ENCODE data around the gene MSMB.
"Not testable (repeated sequence)": the region's sequence is repeated elsewhere in the genome, so short reads cannot be mapped to it uniquely, and the experiment has no call there.

Gene MSMB

DNA sequence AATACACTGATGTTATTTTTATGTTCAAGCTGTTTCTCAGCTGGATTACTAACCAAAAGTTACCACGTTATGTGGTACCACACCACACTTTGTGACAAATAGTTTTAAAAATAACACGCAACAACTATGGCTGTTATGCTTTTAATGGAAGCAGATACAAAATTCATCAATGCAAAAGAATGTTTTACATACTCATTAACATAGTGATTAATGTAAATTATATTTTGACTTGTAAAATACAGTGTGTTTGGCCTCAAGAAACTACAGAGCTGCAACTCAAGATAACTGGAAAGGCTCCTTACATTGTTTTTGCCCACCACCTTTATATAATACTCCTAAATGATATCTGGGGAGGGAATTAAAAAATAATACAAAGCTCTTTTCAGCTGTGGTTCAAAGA lies 41.1 kb downstream of the MSMB start:
- DNase-seq, result no peak

DNA sequence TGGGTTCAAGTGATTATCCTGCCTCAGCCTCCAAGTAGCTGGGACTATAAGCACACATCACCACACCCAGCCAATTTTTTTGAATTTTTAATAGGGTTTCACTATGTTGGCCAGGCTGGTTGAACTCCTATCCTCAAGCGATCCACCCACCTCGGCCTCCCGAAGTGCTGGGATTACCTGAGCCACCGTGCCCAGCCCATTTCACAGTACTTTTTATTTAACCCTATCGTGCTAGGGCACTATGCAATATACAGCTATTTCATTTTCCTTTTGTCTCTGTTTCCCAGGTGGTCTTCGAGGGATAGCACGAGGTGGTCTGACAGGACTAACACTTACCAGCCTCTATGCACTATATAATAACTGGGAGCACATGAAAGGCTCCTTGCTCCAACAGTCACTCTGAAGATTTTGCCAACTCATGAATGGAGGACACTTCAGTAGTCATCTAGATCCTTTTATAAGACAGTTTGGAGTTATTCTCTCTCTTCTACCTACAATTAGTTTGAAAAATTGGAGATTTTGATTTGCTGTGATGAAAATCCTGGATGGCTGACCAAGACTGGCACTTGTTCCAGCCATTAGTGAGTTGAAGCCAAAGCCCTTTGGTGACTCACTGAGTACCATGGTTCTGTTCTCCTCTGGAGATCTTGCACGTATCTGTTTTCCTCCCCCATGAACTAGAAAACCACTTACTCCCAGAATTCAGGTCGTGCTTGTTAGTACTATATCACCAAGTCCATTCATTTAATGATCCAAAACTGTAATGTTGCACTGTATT lies 43.0 kb downstream of the MSMB start:
- DNase-seq, result no peak

DNA sequence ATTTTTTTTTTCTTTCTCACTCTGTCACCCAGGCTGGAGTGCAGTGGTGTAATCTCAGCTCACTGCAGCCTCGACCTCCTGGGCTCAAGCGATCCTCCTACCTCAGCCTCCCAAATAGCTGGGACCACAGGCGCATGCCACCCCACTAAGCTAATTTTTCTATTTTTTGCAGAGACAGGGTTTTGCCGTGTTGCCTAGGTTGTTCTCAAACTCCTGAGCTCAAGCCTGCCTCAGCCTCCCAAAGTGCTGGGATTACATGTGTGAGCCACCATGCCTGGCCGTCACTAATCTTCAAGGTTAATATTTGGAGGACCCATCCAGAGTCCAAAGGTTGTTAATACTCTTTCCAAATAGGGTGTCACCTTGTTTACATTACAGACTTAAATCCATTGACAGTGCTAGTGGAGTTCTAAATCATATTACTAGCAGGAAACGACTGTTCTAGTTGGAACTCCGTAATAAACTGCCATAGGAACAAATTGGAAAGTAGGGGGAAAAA lies 43.8 kb downstream of the MSMB start:
- not testable (repeated sequence) for DNase-seq

DNA sequence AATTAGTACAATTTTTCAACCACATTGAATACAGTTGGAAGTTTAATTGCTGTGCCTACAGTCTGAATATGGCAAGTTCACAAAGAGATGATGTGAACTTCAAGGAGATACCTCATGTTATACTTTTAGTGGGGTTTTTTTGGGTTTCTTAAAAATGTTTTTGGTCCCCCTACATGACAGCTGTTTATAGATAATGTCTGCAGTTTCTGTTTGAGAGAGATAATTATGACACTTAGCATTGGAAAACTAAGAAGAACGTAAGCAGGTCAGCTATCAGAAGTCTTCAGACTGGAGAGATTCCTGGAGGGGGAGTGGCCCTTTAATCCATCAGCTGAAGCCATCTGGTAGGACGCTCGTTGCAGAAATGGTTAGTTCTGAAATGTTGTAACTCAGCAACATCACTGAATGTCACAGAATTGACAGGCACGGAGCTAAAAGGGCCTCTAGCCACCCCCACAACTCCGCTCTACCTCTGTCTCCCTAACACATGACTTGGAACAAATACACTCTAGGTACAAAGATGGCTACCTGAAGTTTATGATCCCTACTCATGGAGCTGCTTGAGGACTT lies 44.8 kb downstream of the MSMB start:
- DNase-seq, result no peak

DNA sequence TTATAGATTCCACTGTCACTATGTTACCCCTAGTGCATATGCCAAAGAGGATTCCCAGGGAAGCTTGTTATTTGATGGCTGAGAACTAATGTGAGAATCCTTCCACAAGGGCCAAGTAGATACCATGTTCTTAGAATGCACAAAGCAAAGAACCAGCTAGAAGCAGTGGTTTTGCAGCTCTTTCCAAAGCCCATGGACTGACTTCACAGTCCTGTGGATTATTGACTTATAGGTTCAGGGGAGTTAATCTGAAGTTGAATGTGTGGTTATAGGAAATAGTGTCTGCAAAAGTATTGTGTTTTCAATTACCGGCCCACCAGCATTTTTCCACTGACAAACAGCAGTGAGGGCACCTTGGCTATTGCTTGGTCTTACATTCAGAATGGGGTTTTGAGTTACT lies 45.5 kb downstream of the MSMB start:
- DNase-seq, result no peak

DNA sequence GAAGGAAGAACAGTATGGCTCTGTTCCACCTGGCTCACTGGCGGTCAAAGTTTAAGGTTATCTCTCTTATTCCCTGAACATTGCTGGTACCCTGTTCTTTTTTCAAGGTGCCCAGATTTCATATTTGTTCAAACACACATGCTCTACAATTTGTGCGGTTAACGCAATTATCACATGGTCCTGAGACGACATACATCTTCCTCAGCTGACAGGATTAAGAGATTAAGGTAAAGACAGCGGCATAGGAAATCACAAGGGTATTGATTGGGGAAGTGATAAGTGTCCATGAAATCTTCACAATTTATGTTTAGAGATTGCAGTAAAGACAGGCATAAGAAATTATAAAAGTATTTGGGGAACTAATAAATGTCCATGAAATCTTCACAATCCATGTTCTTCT lies 46.1 kb downstream of the MSMB start:
- not testable (repeated sequence) for DNase-seq

DNA sequence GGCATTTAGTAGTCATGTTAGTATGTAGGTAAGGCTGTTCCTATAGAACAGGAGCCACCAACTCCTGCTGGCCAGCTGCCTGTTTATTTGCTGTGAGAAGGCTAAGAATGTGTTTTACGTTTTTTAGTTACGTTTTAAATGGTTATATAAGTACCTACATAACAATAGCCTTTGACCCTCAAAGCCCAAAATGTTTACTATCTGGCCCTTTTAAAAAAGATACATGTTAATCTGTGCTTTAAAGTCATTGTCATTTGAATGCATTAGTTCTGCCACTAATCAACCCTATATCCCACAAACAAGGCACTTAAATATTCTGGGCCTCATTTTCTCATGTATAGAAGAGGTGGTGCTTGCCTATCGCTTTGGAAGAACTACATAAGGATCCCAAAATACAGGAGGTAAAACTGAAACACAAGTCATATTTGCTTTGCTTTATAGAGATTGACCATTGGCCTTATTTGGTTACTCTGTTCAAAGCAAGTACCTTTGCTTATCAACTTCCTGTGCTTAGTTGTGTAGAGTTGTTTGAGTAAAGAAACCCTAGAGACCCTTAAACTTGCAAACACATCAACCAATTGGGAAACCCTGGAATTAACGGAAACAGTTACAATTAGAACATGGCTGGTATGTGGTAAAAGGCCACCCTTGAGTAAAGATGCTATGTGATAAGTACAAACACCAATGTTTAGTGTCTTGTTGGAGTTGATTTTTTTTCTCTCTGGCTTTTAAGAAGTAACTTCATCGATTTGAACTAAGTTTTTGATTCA lies 47.9 kb downstream of the MSMB start:
- no peak for DNase-seq

DNA sequence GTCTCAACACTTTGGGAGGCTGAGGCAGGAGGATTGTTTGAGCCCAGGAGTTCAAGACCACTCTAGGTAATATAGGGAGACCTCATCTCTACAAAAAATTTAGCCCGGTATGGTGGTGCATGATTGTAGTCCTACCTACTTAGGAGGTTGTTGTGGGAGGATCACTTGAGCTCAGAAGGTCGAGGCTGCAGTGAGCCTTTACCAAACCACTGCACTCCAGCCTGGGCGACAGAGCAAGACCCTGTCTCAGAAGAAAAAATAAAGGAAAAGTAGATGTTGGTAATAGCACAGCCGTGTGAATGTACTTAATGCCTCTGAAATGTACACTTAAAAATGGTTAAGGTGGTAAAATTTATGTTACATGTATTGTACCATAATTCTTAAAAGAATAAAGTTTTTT lies 48.5 kb downstream of the MSMB start:
- no peak for DNase-seq

DNA sequence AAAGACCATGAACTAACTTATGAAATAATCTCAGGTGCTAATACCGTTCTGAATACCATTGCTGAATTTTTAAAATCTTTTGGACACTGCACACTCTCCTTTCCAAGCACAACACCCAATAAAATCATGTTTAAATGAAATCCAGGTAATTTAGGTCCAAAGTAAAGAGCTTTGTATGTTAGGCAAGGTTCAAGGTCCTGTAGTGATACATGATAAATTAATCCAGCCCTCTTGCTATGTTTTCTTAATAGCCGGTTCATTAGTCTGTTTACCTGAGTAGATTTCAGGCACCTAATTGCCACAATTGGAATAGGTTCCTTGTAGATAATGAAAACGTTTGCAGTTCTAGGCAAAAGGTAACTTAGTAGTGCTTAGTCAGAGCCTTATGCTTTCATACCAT lies 60.5 kb downstream of the MSMB start:
- not testable (repeated sequence) for DNase-seq

DNA sequence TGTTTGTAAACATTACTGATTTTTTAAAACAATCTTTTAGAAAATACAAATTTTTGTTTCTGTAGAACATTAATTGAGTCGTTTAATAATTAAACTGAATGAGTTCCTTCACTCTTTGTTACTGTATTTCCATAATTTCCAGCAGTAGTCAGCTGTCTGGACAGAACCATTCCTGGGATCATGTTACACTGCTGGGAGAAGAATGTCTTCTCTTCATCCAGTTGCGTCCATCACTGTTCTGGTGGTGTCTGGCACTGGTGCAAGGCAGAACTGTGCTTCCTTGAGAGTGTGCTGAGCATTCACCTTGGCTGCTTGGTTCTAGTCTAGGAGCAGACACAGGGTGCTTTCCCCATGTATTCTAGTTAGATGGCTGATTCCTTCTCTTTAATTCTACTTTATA lies 61.6 kb downstream of the MSMB start:
- not testable (repeated sequence) for DNase-seq

DNA sequence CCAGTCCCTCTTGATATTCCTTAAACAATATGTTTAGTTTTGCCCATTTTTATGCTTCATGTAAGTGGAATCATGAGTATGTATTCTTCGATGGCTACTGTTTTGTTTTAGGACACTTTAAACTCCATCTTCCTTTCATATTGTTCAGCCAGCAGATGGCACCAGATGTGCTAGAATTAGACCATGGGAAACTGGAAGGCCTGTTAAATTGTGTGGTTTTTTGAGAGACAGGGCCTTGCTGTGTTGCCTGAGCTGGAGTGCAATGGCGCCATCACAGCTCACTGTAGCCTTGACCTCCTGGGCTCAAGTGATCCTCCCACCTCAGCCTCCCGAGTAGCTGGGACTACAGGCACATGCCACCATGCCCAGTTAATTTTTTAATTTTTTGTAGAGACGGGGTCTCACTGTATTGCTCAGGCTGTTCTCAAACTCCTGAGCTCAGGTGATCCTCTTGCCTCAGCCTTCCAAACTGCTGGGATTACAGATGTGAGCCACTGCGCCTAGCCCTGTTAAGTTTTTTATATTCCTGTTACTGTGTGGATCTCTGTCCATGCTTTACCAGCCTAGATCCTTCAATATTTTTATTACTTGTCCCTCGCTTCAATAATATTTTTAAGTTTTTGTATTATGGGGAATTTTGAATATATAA lies 62.4 kb downstream of the MSMB start:
- DNase-seq, result peak; percentile 69
